NCI-H2227 treated with DMSO at 0.1 percent for 48 hours (cell line): Measurements from ENCODE around the gene UBA1.

Experiments used
- DNase-seq: peaks from one replicate; lab custom pipeline; 2025; lab: John Stamatoyannopoulos, UW

The UBA1 gene

GRCh38 chrX:47169726-47170515, 23.7 kb upstream of the UBA1 start:
- DNase-seq = no peak

- DNase-seq = no peak
These were observed 22.6 kb upstream of the UBA1 start for GRCh38 chrX:47170861-47171692.

GRCh38 chrX:47171996-47172395, 21.6 kb upstream of the UBA1 start:
- no peak for DNase-seq

GRCh38 chrX:47172549-47172948, 21.1 kb upstream of the UBA1 start:
- no peak for DNase-seq

GRCh38 chrX:47172971-47173792, 20.4 kb upstream of the UBA1 start:
- no peak for DNase-seq

GRCh38 chrX:47174376-47174775, 19.3 kb upstream of the UBA1 start:
- DNase-seq = no peak

- DNase-seq = no peak
These were observed 18.6 kb upstream of the UBA1 start for GRCh38 chrX:47174846-47175587.

GRCh38 chrX:47175588-47175980, 18.0 kb upstream of the UBA1 start:
- DNase-seq = no peak

- DNase-seq = no peak
These were observed 17.4 kb upstream of the UBA1 start for GRCh38 chrX:47176101-47176740.

GRCh38 chrX:47177079-47177478, 16.6 kb upstream of the UBA1 start:
- DNase-seq = no peak

GRCh38 chrX:47178337-47178736, 15.3 kb upstream of the UBA1 start:
- no peak for DNase-seq

GRCh38 chrX:47179221-47179927, 14.3 kb upstream of the UBA1 start:
- DNase-seq = no peak

- DNase-seq = no peak
These were observed 13.7 kb upstream of the UBA1 start for GRCh38 chrX:47179928-47180255.

GRCh38 chrX:47180346-47180745, 13.3 kb upstream of the UBA1 start:
- no peak for DNase-seq

- no peak for DNase-seq
These were observed 12.3 kb upstream of the UBA1 start for GRCh38 chrX:47181301-47181700.

- no peak for DNase-seq
These were observed 11.4 kb upstream of the UBA1 start for GRCh38 chrX:47182106-47182700.

GRCh38 chrX:47184486-47184885, 9.1 kb upstream of the UBA1 start:
- no peak for DNase-seq

GRCh38 chrX:47185241-47185640, 8.4 kb upstream of the UBA1 start:
- DNase-seq = no peak

GRCh38 chrX:47186096-47186740, 7.4 kb upstream of the UBA1 start:
- no peak for DNase-seq
